Measurements from ENCODE around the gene PPP1R9A.

PPP1R9A gene

DNA sequence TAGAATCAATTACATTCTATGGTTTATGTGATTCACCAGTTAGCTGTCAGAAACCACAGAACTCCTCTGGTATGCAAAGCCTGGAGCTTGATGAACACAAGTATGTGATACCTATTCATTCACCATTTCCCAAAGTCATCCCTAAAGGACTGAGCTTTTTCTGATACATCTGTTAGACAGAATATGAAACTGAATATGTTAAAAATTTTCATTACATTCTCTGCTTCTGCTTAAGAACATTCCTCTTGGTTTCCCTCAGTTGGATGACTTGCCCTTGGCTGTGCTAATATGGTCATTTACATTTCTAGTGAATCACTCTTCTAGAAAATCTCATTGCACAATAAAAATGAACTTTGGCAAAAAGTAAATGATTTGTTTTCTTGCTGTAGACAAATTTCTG is 427.7 kb downstream of the PPP1R9A start:
- H3K4me3 ChIP-seq (ENCODE audit: low read depth, low read length) = no peak overlapping the region
- ChIA-PET CTCF (interaction anchor here (1.0 kb wide), 1 partner anchor 142 kb away, joined by 4 read pairs; no protein-coding TSS in a partner anchor), POLR2A (no interaction called here)
- peak; percentile 37 for DNase-seq (ENCODE audit: low read depth, low spot score)
- TF ChIP-seq, protein P1, sequence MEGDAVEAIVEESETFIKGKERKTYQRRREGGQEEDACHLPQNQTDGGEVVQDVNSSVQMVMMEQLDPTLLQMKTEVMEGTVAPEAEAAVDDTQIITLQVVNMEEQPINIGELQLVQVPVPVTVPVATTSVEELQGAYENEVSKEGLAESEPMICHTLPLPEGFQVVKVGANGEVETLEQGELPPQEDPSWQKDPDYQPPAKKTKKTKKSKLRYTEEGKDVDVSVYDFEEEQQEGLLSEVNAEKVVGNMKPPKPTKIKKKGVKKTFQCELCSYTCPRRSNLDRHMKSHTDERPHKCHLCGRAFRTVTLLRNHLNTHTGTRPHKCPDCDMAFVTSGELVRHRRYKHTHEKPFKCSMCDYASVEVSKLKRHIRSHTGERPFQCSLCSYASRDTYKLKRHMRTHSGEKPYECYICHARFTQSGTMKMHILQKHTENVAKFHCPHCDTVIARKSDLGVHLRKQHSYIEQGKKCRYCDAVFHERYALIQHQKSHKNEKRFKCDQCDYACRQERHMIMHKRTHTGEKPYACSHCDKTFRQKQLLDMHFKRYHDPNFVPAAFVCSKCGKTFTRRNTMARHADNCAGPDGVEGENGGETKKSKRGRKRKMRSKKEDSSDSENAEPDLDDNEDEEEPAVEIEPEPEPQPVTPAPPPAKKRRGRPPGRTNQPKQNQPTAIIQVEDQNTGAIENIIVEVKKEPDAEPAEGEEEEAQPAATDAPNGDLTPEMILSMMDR (IDR thresholded peaks at IDR 0.05; ENCODE audit: insufficient read depth, low read length, missing control alignments) = no peak

DNA sequence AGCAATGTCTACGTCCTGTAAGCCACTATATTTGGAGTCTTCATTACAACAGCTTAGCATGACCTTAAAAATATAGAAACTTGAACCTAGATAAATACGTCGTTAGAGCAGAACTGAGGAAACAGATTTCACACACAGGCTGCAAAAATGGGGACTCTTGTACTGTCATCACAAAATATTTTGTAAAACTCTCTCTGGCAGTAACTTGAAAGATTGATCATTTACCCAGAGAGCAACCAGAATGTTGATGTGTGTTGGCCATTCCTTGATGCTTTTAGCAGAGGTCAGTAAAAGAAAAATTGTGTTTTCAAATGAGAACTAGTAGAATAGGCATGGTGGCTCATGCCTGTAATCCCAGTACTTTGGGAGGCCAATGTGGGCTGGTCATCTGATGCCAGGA is 431.4 kb downstream of the PPP1R9A start:
- POLR2A ChIA-PET = no interaction called here
- H3K4me3 ChIP-seq (ENCODE audit: low read depth, low read length) = no peak overlapping the region
- CTCF ChIA-PET = no interaction called here
- no peak for DNase-seq (ENCODE audit: low read depth, low spot score)
- TF ChIP-seq, protein P1 (IDR thresholded peaks at IDR 0.05; ENCODE audit: insufficient read depth, low read length, missing control alignments) = no peak

DNA sequence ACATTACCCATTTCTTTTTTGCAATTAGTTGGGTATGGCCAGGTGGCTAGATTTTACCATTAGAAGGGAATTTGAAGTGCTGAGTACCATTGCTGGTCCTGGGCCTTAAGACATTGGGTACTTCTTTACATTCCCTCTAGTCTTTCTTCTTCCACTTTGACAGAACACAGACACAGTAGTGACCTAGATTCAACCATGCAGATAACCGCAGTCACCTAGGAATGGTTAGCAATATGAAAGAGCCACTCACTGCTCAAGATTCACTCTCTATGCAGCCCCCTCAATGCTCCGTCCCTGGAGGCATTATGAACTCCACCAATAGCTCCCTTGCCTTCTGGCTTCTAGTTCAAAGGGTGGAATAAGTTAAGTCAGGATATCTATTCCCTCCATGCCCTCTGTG is 433.1 kb downstream of the PPP1R9A start:
- no peak for DNase-seq (ENCODE audit: low read depth, low spot score)
- ChIA-PET POLR2A (no interaction called here), CTCF (no interaction called here)
- TF ChIP-seq, protein P1 (IDR thresholded peaks at IDR 0.05; ENCODE audit: insufficient read depth, low read length, missing control alignments) = no peak
- H3K4me3 ChIP-seq (ENCODE audit: low read depth, low read length) = no peak overlapping the region

DNA sequence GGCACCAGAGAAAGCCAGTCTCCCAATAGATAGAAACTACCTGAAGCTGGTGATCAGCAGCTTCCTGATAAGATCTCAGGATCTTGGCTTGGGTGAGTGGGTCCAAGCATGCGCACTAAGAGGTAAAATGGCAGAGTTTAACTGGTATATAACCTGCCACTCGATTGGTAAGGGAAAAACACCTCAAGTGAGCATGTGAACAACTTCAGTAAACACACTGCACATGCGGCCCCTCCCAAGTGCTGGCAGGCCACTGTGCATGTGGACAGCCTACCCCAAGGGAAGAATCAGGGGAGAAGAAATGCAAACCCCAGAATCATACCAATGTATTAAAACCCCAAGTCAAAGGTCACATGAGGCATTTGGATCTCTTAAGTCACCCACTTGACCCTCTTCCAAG is 434.6 kb downstream of the PPP1R9A start:
- no peak overlapping the region for H3K4me3 ChIP-seq (ENCODE audit: low read depth, low read length)
- POLR2A ChIA-PET = no interaction called here
- CTCF ChIA-PET = no interaction called here
- no peak for DNase-seq (ENCODE audit: low read depth, low spot score)
- TF ChIP-seq, protein P1 (IDR thresholded peaks at IDR 0.05; ENCODE audit: insufficient read depth, low read length, missing control alignments) = no peak

DNA sequence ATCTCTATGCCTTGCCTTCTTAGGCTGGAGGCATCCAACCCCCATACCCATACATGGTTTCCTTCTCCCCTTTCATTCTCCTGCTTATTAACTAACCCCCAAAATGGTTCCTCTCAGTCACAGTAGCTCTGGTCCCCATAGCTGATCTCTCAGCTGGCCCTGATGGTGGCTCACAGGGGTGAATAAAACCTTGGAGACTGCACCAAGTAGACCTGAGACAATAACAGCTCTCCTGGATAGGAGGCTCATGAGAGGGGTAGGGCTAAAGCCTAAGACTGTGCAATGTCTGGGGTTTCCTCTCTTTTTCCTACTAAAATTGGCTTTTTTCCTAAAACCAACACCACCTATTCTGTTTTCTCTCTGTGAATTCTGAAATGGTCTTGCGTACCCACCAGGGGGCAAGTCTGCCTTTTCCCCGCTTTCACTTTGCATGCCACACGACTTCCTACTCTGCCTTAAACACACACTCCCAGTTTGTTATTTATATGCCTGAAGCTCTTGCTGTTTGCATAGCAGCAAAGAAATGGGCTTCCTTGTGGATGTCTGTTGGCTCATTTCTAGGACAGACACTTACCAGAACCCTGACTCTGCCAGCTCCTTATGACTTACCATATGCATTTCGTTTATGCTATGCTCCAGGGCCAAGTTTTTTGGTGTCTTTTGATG is 435.4 kb downstream of the PPP1R9A start:
- POLR2A ChIA-PET = no interaction called here
- TF ChIP-seq, protein P1 (IDR thresholded peaks at IDR 0.05; ENCODE audit: insufficient read depth, low read length, missing control alignments) = no peak
- no peak overlapping the region for H3K4me3 ChIP-seq (ENCODE audit: low read depth, low read length)
- DNase-seq (ENCODE audit: low read depth, low spot score) = no peak
- CTCF ChIA-PET = no interaction called here
